GM10248 (cell line): Measurements from ENCODE around the gene STEAP1B.

Experiments
- CTCF ChIA-PET: fragments of 300-600 bp; sonication (Branson Sonifier 250); formaldehyde crosslinking; extraction: SDS; loops from one replicate; lab custom pipeline; 2021; ENCODE audit warnings: antibody characterized with exemption; lab: Yijun Ruan, JAX
- POLR2A ChIA-PET: fragments of 350-650 bp; sonication (Branson Sonifier 250); formaldehyde crosslinking; extraction: SDS; loops from one replicate; lab custom pipeline; 2020; ENCODE audit warnings: antibody characterized with exemption; lab: Yijun Ruan, JAX
- DNase-seq: peaks from one replicate; pipeline ENCODE4 v3.0.0; 2012; ENCODE audit errors: extremely low spot score
- CTCF ChIP-seq: IDR thresholded peaks from 2 replicates; pipeline ENCODE4 v1.5.1; 2012; ENCODE audit warnings: mild to moderate bottlenecking, low read depth; ENCODE audit errors: extremely low read depth, missing control alignments, control extremely low read depth

Gene STEAP1B

GRCh38 chr7:22468609-22469008 lies 31.4 kb downstream of the STEAP1B start:
- no peak for TF ChIP-seq CTCF
- ChIA-PET CTCF (interaction anchor here (1.0 to 3.4 kb wide), 5 partner anchors 10 to 358 kb away, joined by 3 to 20 read pairs (median 4); partner anchors contain the start of gene STEAP1B), POLR2A (no interaction called here)
- DNase-seq, result no peak

DNA sequence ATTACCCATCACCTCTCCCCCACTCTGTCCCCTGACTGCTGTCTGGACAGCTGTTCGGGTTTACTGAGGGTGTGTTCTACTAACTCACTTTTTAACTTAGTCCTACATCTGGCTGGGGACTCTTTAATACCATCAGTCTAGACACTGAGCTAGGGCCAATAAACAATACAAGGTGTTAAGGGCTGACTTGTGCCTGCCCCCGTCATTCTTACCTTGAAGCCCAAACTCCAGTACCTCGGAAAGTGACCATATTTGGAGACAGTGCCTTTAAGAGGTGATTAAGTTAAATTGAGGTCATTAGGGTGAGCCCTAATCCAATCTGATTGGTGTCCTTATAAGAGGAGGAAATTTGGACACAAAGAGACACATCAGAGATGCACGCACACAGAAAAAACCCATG lies 35.7 kb downstream of the STEAP1B start:
- no peak for TF ChIP-seq CTCF
- ChIA-PET POLR2A (no interaction called here), CTCF (interaction anchor here (1.7 kb wide), 1 partner anchor 361 kb away, joined by 3 read pairs; no protein-coding TSS in a partner anchor)
- DNase-seq, result no peak

DNA sequence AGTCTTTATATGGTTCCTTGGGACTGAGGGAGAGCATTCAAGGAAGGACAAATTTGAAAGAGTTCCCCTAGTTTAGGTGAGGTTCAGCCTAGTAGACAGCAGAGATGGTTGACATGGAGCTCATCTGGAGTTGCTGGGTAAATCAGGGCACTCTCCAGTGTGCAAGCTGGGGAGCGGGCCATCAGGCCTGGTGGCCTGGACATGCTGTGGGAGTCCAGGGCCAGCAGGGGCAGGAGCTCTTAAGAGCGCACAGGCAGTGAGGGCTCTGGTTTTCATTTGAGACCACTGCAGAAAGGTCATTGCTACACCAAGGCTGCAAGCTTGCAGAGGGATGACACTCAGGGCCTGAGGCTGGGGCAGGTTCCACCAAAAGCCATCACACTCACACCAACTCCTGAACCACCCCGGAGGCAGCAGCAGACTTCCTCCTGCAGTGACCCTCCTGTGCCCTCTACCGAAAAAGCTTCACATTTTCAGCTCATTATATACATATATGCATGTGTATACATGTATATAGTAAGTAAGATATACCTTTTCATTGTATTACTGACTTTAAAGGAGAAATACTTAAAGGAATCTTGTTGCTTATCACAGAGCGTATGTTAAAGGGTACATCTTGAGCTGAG lies 39.5 kb downstream of the STEAP1B start:
- DNase-seq, result no peak
- ChIA-PET CTCF (interaction anchor here (0.9 to 1.8 kb wide), 5 partner anchors 9 to 347 kb away, joined by 3 to 5 read pairs (median 3); no protein-coding TSS in a partner anchor), POLR2A (no interaction called here)
- no peak for TF ChIP-seq CTCF

DNA sequence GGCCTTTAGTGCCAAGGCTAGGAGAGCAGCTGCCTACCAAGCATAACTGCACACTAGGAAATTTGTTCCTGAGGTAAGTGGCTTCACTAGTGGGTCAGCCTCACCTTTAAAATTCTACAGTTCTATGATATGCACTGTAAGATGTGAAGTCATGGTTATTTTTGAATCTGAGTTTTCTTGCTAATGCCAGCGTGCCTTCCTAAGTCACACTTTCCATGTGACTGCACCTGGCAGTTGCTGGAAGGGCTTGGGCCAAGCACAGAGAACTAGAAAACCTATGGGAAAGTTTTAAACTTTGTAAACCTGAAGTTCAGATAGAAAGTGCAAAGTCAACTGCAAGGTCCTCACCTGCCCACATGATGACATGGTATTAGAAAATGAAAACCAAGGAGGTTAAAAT lies 42.5 kb downstream of the STEAP1B start:
- no peak for DNase-seq
- no peak for TF ChIP-seq CTCF
- POLR2A ChIA-PET, result no interaction called here
- CTCF ChIA-PET, result interaction anchor here (1.6 to 2.1 kb wide), 2 partner anchors 26 to 347 kb away, joined by 4 to 7 read pairs; no protein-coding TSS in a partner anchor

- TF ChIP-seq CTCF, result no peak
- no peak for DNase-seq
- ChIA-PET POLR2A (no interaction called here), CTCF (interaction anchor here (2.0 kb wide), 2 partner anchors 9 to 20 kb away, joined by 7 to 8 read pairs; no protein-coding TSS in a partner anchor)
Measured at GRCh38 chr7:22454446-22454845, 45.5 kb downstream of the STEAP1B start.

DNA sequence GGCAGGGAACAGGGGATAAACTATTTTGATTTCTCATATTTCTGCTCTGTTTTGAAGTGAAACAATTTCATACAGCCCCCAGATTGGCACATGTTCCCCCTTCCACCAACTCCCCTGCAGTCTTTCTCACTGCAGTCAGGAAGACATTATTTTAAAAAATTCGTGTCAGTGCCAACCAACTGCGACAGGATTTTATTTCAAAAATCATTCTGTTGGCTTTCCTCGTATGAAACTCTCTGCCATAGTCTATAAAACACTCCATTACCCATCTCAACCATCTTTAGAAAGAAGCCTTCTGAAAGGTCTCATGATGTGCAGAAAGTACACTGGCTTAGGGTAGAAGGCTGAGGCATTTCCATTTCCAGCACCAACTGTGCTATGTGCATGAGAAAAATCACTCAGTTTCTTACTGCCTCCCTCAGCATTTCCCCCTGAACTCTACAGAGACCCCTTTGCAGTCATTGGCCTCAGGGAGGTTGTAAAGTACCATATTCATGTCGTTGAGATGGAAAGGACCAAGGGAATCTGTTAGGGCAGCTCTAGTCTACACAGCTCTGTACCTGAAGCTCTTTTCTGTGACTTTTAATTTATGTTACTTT lies 46.9 kb downstream of the STEAP1B start:
- POLR2A ChIA-PET, result no interaction called here
- CTCF ChIA-PET, result interaction anchor here (1.2 to 2.1 kb wide), 8 partner anchors 8 to 344 kb away, joined by 4 to 8 read pairs (median 6); no protein-coding TSS in a partner anchor
- TF ChIP-seq CTCF, result no peak
- no peak for DNase-seq
